WTC11 (cell line): ENCODE results near the gene MYL10.

Source experiments
- ATF2 ChIP-seq: sonication (generic); formaldehyde crosslinking; IDR thresholded peaks from 2 replicates; pipeline ENCODE4 v1.8.1; 2022; ENCODE audit warnings: low read depth, missing genetic modification reagents, borderline replicate concordance
- ATF3 ChIP-seq: sonication (generic); formaldehyde crosslinking; conservative IDR thresholded peaks from 2 replicates; pipeline ENCODE4 v1.8.1; 2022; ENCODE audit warnings: mild to moderate bottlenecking, missing genetic modification reagents
- CREB1 ChIP-seq: sonication (generic); formaldehyde crosslinking; IDR thresholded peaks from 2 replicates; pipeline ENCODE4 v1.8.0; 2023; ENCODE audit warnings: mild to moderate bottlenecking, missing genetic modification reagents
- GTF2I ChIP-seq: fragments of 250-450 bp; sonication (Bioruptor Pico); conservative IDR thresholded peaks from 2 replicates; pipeline ENCODE4 v1.4.0; 2021; ENCODE audit warnings: mild to moderate bottlenecking
- IRF2 ChIP-seq: sonication (generic); formaldehyde crosslinking; IDR thresholded peaks from 2 replicates; pipeline ENCODE4 v1.8.0; 2022; ENCODE audit warnings: low read depth, missing genetic modification reagents, borderline replicate concordance
- NR2C2 ChIP-seq: sonication (generic); formaldehyde crosslinking; IDR thresholded peaks from 2 replicates; pipeline ENCODE4 v1.8.0; 2022; ENCODE audit warnings: mild to moderate bottlenecking, missing genetic modification reagents
- NR3C1 ChIP-seq: sonication (generic); formaldehyde crosslinking; conservative IDR thresholded peaks from 2 replicates; pipeline ENCODE4 v1.8.1; 2023; ENCODE audit warnings: low read depth, mild to moderate bottlenecking, missing genetic modification reagents
- SP1 ChIP-seq: sonication (generic); formaldehyde crosslinking; conservative IDR thresholded peaks from 2 replicates; pipeline ENCODE4 v1.8.1; 2022; ENCODE audit warnings: missing genetic modification reagents
- USF2 ChIP-seq: sonication (generic); formaldehyde crosslinking; IDR thresholded peaks from 2 replicates; pipeline ENCODE4 v1.8.1; 2023; ENCODE audit warnings: mild to moderate bottlenecking, missing genetic modification reagents, moderate library complexity
- TF ChIP-seq, protein P1 (sequence below): fragments of 200-600 bp; IDR thresholded peaks from 2 replicates; pipeline ENCODE4 v1.8.0; 2022; ENCODE audit warnings: antibody characterized with exemption
- TF ChIP-seq, protein P2 (sequence below): sonication (generic); formaldehyde crosslinking; IDR thresholded peaks from 2 replicates; pipeline ENCODE4 v1.8.1; 2023; ENCODE audit warnings: mild to moderate bottlenecking, missing genetic modification reagents

GRCh38 chr7:101605611-101606497 lies 23.2 kb downstream of the MYL10 start:
- TF ChIP-seq, protein P1, sequence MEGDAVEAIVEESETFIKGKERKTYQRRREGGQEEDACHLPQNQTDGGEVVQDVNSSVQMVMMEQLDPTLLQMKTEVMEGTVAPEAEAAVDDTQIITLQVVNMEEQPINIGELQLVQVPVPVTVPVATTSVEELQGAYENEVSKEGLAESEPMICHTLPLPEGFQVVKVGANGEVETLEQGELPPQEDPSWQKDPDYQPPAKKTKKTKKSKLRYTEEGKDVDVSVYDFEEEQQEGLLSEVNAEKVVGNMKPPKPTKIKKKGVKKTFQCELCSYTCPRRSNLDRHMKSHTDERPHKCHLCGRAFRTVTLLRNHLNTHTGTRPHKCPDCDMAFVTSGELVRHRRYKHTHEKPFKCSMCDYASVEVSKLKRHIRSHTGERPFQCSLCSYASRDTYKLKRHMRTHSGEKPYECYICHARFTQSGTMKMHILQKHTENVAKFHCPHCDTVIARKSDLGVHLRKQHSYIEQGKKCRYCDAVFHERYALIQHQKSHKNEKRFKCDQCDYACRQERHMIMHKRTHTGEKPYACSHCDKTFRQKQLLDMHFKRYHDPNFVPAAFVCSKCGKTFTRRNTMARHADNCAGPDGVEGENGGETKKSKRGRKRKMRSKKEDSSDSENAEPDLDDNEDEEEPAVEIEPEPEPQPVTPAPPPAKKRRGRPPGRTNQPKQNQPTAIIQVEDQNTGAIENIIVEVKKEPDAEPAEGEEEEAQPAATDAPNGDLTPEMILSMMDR = no peak
- no peak for TF ChIP-seq NR2C2
- no peak for TF ChIP-seq ATF3 (CRISPR knock-in tag)
- TF ChIP-seq IRF2 = no peak
- no peak for TF ChIP-seq USF2 (CRISPR knock-in tag)
- no peak for TF ChIP-seq GTF2I
- TF ChIP-seq CREB1 (CRISPR knock-in tag) = no peak
- TF ChIP-seq, protein P2, sequence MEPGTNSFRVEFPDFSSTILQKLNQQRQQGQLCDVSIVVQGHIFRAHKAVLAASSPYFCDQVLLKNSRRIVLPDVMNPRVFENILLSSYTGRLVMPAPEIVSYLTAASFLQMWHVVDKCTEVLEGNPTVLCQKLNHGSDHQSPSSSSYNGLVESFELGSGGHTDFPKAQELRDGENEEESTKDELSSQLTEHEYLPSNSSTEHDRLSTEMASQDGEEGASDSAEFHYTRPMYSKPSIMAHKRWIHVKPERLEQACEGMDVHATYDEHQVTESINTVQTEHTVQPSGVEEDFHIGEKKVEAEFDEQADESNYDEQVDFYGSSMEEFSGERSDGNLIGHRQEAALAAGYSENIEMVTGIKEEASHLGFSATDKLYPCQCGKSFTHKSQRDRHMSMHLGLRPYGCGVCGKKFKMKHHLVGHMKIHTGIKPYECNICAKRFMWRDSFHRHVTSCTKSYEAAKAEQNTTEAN (CRISPR knock-in tag) = no peak
- TF ChIP-seq ATF2 (CRISPR knock-in tag) = no peak
- TF ChIP-seq SP1 (CRISPR knock-in tag) = no peak
- no peak for TF ChIP-seq NR3C1
